IMR-90 (cell line): ENCODE data around the gene SLC44A5. TPM values are rescaled to one million over a fixed set of nuclear protein-coding genes. Genes with fewer than 3 reads are reported as not detected.

ENCODE experiments used
- ATAC-seq: fragments of 200-7000 bp; cut with Tn5 transposase; 2 replicates; pipeline ENCODE4 v1.9.1; 2020; ENCODE audit warnings: low read depth, mild to moderate bottlenecking, moderate library complexity
- BruUV-seq: library from RNA; stranded (reverse); fragments of 400-500 nt; replicated peaks from 2 replicates; lab custom pipeline; 2021; lab: Mats Ljungman, UMichigan
- CTCF ChIA-PET: fragments of 300-600 bp; formaldehyde crosslinking; extraction: SDS; loops from one replicate; lab custom pipeline; 2021; ENCODE audit warnings: antibody characterized with exemption; lab: Yijun Ruan, JAX
- POLR2A ChIA-PET: fragments of 300-600 bp; sonication (Branson Sonifier 250); formaldehyde crosslinking; loops from one replicate; lab custom pipeline; 2022; ENCODE audit warnings: antibody characterized with exemption; ENCODE audit not compliant: unreplicated experiment; lab: Charles Lee
- DNase-seq: peaks from one replicate; pipeline ENCODE4 v3.0.0; 2013
- H2AFZ ChIP-seq: replicated peaks from 2 replicates; pipeline ENCODE3; 2013; ENCODE audit warnings: low read length, mild to moderate bottlenecking; ENCODE audit not compliant: poor library complexity
- H2AK5ac ChIP-seq: 2 replicates; pipeline ENCODE4 v1.6.1; 2013; ENCODE audit warnings: low read depth, low read length, inconsistent platforms
- H2AK9ac ChIP-seq: replicated peaks from 2 replicates; pipeline ENCODE3; 2013; ENCODE audit warnings: mild to moderate bottlenecking, low read depth, low read length, moderate library complexity; ENCODE audit not compliant: poor library complexity
- H2BK120ac ChIP-seq: 2 replicates; pipeline ENCODE4 v1.6.1; 2013; ENCODE audit warnings: low read depth, low read length, inconsistent platforms
- H2BK15ac ChIP-seq: 3 replicates; pipeline ENCODE4 v1.6.1; 2013; ENCODE audit warnings: low read depth, low read length, inconsistent platforms
- H2BK20ac ChIP-seq: 2 replicates; pipeline ENCODE4 v1.6.1; 2013; ENCODE audit warnings: low read depth, mild to moderate bottlenecking, inconsistent platforms, low read length, moderate library complexity
- H2BK5ac ChIP-seq: 2 replicates; pipeline ENCODE4 v1.6.1; 2013; ENCODE audit warnings: mild to moderate bottlenecking, low read depth, low read length, inconsistent platforms; ENCODE audit not compliant: poor library complexity, severe bottlenecking
- H3K14ac ChIP-seq: replicated peaks from 2 replicates; pipeline ENCODE4 v1.6.1; 2013; ENCODE audit warnings: low read depth, low read length, inconsistent platforms
- H3K18ac ChIP-seq: 2 replicates; pipeline ENCODE4 v1.6.1; 2013; ENCODE audit warnings: low read depth, low read length, control low read depth
- H3K23ac ChIP-seq: 2 replicates; pipeline ENCODE4 v1.6.1; 2013; ENCODE audit warnings: low read depth, low read length, inconsistent platforms
- H3K27ac ChIP-seq: 2 replicates; pipeline ENCODE4 v1.5.1; 2013; ENCODE audit warnings: mild to moderate bottlenecking, control low read depth, low read length; ENCODE audit not compliant: insufficient read depth
- H3K27me3 ChIP-seq: 2 replicates; pipeline ENCODE4 v1.6.1; 2013; ENCODE audit warnings: low read length; ENCODE audit not compliant: control insufficient read depth, insufficient read depth
- H3K36me3 ChIP-seq: 2 replicates; pipeline ENCODE4 v1.6.1; 2013; ENCODE audit warnings: low read length, mixed read lengths; ENCODE audit not compliant: control insufficient read depth, insufficient read depth
- H3K4ac ChIP-seq: 2 replicates; pipeline ENCODE4 v1.6.1; 2013; ENCODE audit warnings: low read depth, low read length, inconsistent platforms
- H3K4me1 ChIP-seq: 2 replicates; pipeline ENCODE4 v1.6.1; 2013; ENCODE audit warnings: low read length, mixed read lengths; ENCODE audit not compliant: control insufficient read depth, insufficient read depth
- H3K4me2 ChIP-seq: 2 replicates; pipeline ENCODE4 v1.6.1; 2013; ENCODE audit warnings: low read depth, mild to moderate bottlenecking, control low read depth, low read length, moderate library complexity
- H3K4me3 ChIP-seq: 2 replicates; pipeline ENCODE4 v1.5.1; 2013; ENCODE audit warnings: low read depth, mild to moderate bottlenecking, control low read depth, low read length, moderate library complexity; ENCODE audit not compliant: insufficient read depth
- H3K56ac ChIP-seq: 2 replicates; pipeline ENCODE4 v1.6.1; 2013; ENCODE audit warnings: low read length, inconsistent platforms; ENCODE audit not compliant: insufficient read depth; ENCODE audit errors: extremely low read depth
- H3K79me1 ChIP-seq, 2 experiments: 2 replicates each; pipeline ENCODE4 v1.6.1; 2013; ENCODE audit warnings: low read length in 2 of 2, inconsistent platforms in 1 of 2, low read depth in 1 of 2
- H3K9ac ChIP-seq: 2 replicates; pipeline ENCODE4 v1.6.1; 2013; ENCODE audit warnings: low read depth, low read length, control low read depth
- H3K9me1 ChIP-seq: 2 replicates; pipeline ENCODE4 v1.6.1; 2013; ENCODE audit warnings: low read length, inconsistent platforms; ENCODE audit not compliant: insufficient read depth
- H3K9me3 ChIP-seq: 2 replicates; pipeline ENCODE4 v1.6.1; 2013; ENCODE audit warnings: low read length; ENCODE audit not compliant: control insufficient read depth, insufficient read depth
- H4K20me1 ChIP-seq: 2 replicates; pipeline ENCODE4 v1.6.1; 2013; ENCODE audit warnings: low read length, inconsistent platforms; ENCODE audit not compliant: insufficient read depth
- H4K5ac ChIP-seq: 2 replicates; pipeline ENCODE4 v1.6.1; 2013; ENCODE audit warnings: mild to moderate bottlenecking, low read depth, low read length, control low read depth
- H4K8ac ChIP-seq, 2 experiments: 2 replicates each; pipeline ENCODE4 v1.6.1; 2013; ENCODE audit warnings: low read depth in 2 of 2, low read length in 2 of 2, control low read depth in 1 of 2, inconsistent platforms in 1 of 2
- H4K91ac ChIP-seq: 2 replicates; pipeline ENCODE4 v1.6.1; 2013; ENCODE audit warnings: low read depth, low read length, inconsistent platforms; ENCODE audit not compliant: insufficient read depth
- BHLHE40 ChIP-seq: fragments of 150-350 bp; IDR thresholded peaks from 2 replicates; pipeline ENCODE4 v1.6.1; 2016; ENCODE audit warnings: mild to moderate bottlenecking, low read depth, low read length
- CEBPB ChIP-seq: IDR thresholded peaks from 2 replicates; pipeline ENCODE4 v1.6.1; 2012; ENCODE audit warnings: low read depth, low read length, improper control_type of control experiment
- CHD1 ChIP-seq: IDR thresholded peaks from 2 replicates; pipeline ENCODE4 v1.6.1; 2012; ENCODE audit warnings: low read depth, low read length, improper control_type of control experiment
- CTCF ChIP-seq: conservative IDR thresholded peaks from 2 replicates; pipeline ENCODE4 v1.5.1; 2012; ENCODE audit warnings: mild to moderate bottlenecking, low read depth, low read length, improper control_type of control experiment
- ELK1 ChIP-seq: fragments of 150-350 bp; IDR thresholded peaks from 2 replicates; pipeline ENCODE4 v1.6.1; 2016; ENCODE audit warnings: low read depth, mild to moderate bottlenecking, low read length, moderate library complexity, borderline replicate concordance
- FOS ChIP-seq: fragments of 150-350 bp; IDR thresholded peaks from 2 replicates; pipeline ENCODE4 v1.6.1; 2016; ENCODE audit warnings: low read depth, low read length
- MAFK ChIP-seq: IDR thresholded peaks from 2 replicates; pipeline ENCODE4 v1.6.1; 2012; ENCODE audit warnings: low read depth, low read length, improper control_type of control experiment
- MAZ ChIP-seq: IDR thresholded peaks from 2 replicates; pipeline ENCODE4 v1.6.1; 2012; ENCODE audit warnings: low read depth, mild to moderate bottlenecking, low read length, improper control_type of control experiment, moderate library complexity, borderline replicate concordance
- MXI1 ChIP-seq: IDR thresholded peaks from 2 replicates; pipeline ENCODE4 v1.6.1; 2012; ENCODE audit warnings: low read depth, mild to moderate bottlenecking, low read length, moderate library complexity, borderline replicate concordance
- NFE2L2 ChIP-seq: fragments of 150-350 bp; IDR thresholded peaks from 2 replicates; pipeline ENCODE4 v1.6.1; 2016; ENCODE audit warnings: low read depth, mild to moderate bottlenecking, low read length
- POLR2A ChIP-seq: IDR thresholded peaks from 2 replicates; pipeline ENCODE4 v1.6.1; 2012; ENCODE audit warnings: mild to moderate bottlenecking, low read depth, low read length
- RAD21 ChIP-seq: IDR thresholded peaks from 2 replicates; pipeline ENCODE4 v1.6.1; 2012; ENCODE audit warnings: low read length, improper control_type of control experiment
- RCOR1 ChIP-seq: IDR thresholded peaks from 2 replicates; pipeline ENCODE4 v1.6.1; 2012; ENCODE audit warnings: mild to moderate bottlenecking, low read length, improper control_type of control experiment; ENCODE audit not compliant: insufficient replicate concordance
- RFX5 ChIP-seq: IDR thresholded peaks from 2 replicates; pipeline ENCODE4 v1.8.0; 2012; ENCODE audit warnings: low read depth, mild to moderate bottlenecking, low read length, moderate library complexity
- SMC3 ChIP-seq: fragments of 150-350 bp; IDR thresholded peaks from 2 replicates; pipeline ENCODE4 v1.6.1; 2016; ENCODE audit warnings: low read depth, mild to moderate bottlenecking, antibody characterized with exemption, low read length, moderate library complexity
- USF2 ChIP-seq: fragments of 150-350 bp; IDR thresholded peaks from 2 replicates; pipeline ENCODE4 v1.6.1; 2017; ENCODE audit warnings: mild to moderate bottlenecking, antibody characterized with exemption, low read length, low read depth
- WGBS, 2 experiments: methylation state at CpG; one replicate each; pipeline versions ENCODE4 v1.1.5 to v1.1.7; 2013; ENCODE audit warnings: missing lambda C conversion rate in 2 of 2; ENCODE audit not compliant: insufficient read length in 1 of 2; ENCODE audit errors: extremely low coverage in 2 of 2; 5-methylcytosine and 5-hydroxymethylcytosine counted together
- dilution Hi-C: fragments of 300-500 bp; cut with HindIII; formaldehyde crosslinking; loops from one replicate; pipeline ENCODE4 v1.14.3; 2018; ENCODE audit warnings: low sequenced_read_pairs; ENCODE audit not compliant: unreplicated experiment
- in situ Hi-C: fragments of 300-500 bp; cut with MboI; formaldehyde crosslinking; loops from 3 replicates; pipeline ENCODE4 v1.14.3; 2019; ENCODE audit warnings: low sequenced_read_pairs, inconsistent platforms, mixed read lengths
- intact Hi-C: fragments of 100-400 bp; cut with micrococcal nuclease; formaldehyde crosslinking; loops from 2 replicates; pipeline ENCODE4 v1.10.0; 2022
- polyA plus RNA-seq, 3 experiments: library from polyadenylated mRNA; depleted of rRNA; stranded (reverse); fragments of >200 nt; gene quantifications; 2 replicates each; pipeline ENCODE4 v1.2.3, GENCODE V29; 2012; ENCODE audit warnings: low replicate concordance in 1 of 3
- total RNA-seq: library from RNA; depleted of rRNA; stranded (reverse); fragments of >200 nt; gene quantifications from 2 replicates; pipeline ENCODE4 v1.2.3, GENCODE V29; 2012

The SLC44A5 gene
- total and polyA plus RNA-seq, 2 of the 4 experiments (the other 2 are of a cell fraction) = under 0.01 TPM; not detected in 1

- Histone ChIP-seq H3K14ac (no peak overlapping the region), H2BK120ac (no peak overlapping the region), H2BK5ac (no peak overlapping the region), H3K36me3 (no peaks in the 10 kb centered on the region), H3K9ac (no peak overlapping the region), H2AK5ac (no peak overlapping the region), H3K23ac (no peak overlapping the region), H3K27ac (no peak overlapping the region), H3K4me2 (no peak overlapping the region), H3K9me1 (no peaks in the 10 kb centered on the region), H3K4me3 (no peak overlapping the region), H3K27me3 (no peaks in the 10 kb centered on the region), H3K18ac (no peak overlapping the region), H4K91ac (no peak overlapping the region), H3K4me1 (no peaks in the 10 kb centered on the region), H4K8ac (no peak overlapping the region), H3K79me1 (no peaks in the 10 kb centered on the region), H3K56ac (no peak overlapping the region), H3K4ac (no peak overlapping the region), H2AK9ac (no peak overlapping the region), H4K20me1 (no peaks in the 10 kb centered on the region), H3K9me3 (peaks cover 5% of the 10 kb centered on the region), H2BK20ac (no peak overlapping the region), H4K5ac (no peak overlapping the region), H2AFZ (no peak overlapping the region), H2BK15ac (no peak overlapping the region)
- 36% methylated on average over 2 of the region's 5 CpGs; no CpG with 5 or more reads in 1 of the 2 experiments for WGBS, 2 experiments
- no TSS peak for BruUV-seq
- POLR2A ChIA-PET = no interaction called here
- TF ChIP-seq USF2 (no peak), FOS (no peak), POLR2A (no peak), CTCF (no peak), RAD21 (no peak), CEBPB (no peak), CHD1 (no peak), MAZ (no peak), BHLHE40 (no peak), RFX5 (no peak), SMC3 (no peak), RCOR1 (no peak), MXI1 (no peak), MAFK (no peak), NFE2L2 (no peak), ELK1 (no peak)
- intact Hi-C loops (no loop called here), dilution Hi-C loops (no loop called here), in situ Hi-C loops (no loop called here)
- CTCF ChIA-PET = no interaction called here
- DNase-seq (no peak), ATAC-seq (no peak)
Observed at GRCh38 chr1:75501577-75502295, 109.2 kb downstream of the SLC44A5 start.
